Panc1 (cell line): Measurements from ENCODE around the gene TMEM161B. TPM values are rescaled to one million over a fixed set of nuclear protein-coding genes. Genes with fewer than 3 reads are reported as not detected.

Experiments used
- ATAC-seq: fragments of 200-7000 bp; cut with Tn5 transposase; 2 replicates; pipeline ENCODE4 v1.9.1; 2020; ENCODE audit warnings: mild to moderate bottlenecking, moderate library complexity
- BruUV-seq: library from RNA; stranded (reverse); fragments of 400-500 nt; replicated peaks from 2 replicates; lab custom pipeline; 2021; lab: Mats Ljungman, UMichigan
- CTCF ChIA-PET: fragments of 300-600 bp; sonication (Branson Sonifier 250); formaldehyde crosslinking; loops from one replicate; lab custom pipeline; 2022; ENCODE audit warnings: antibody characterized with exemption; lab: Charles Lee
- POLR2A ChIA-PET: fragments of 300-600 bp; sonication (Branson Sonifier 250); formaldehyde crosslinking; loops from one replicate; lab custom pipeline; 2022; ENCODE audit warnings: antibody characterized with exemption; lab: Charles Lee
- DNase-seq: peaks from one replicate; pipeline ENCODE4 v3.0.0-alpha.2; 2010; ENCODE audit warnings: low read depth, low spot score
- H3K27ac ChIP-seq: 2 replicates; pipeline ENCODE4 v1.5.1; 2011; ENCODE audit warnings: mild to moderate bottlenecking, low read length, inconsistent platforms
- H3K27me3 ChIP-seq: fragments of 200-500 bp; sonication (Bioruptor generic); 2 replicates; pipeline ENCODE4 v1.6.0; 2014; ENCODE audit warnings: low read length, inconsistent platforms; ENCODE audit not compliant: control insufficient read depth, insufficient read depth
- H3K36me3 ChIP-seq: fragments of 200-500 bp; sonication (Bioruptor generic); 2 replicates; pipeline ENCODE4 v1.5.1; 2014; ENCODE audit warnings: inconsistent platforms, mild to moderate bottlenecking, low read length, moderate library complexity; ENCODE audit not compliant: control insufficient read depth, insufficient read depth
- H3K4me1 ChIP-seq: 2 replicates; pipeline ENCODE4 v1.5.1; 2011; ENCODE audit warnings: inconsistent platforms, mild to moderate bottlenecking, low read length, moderate library complexity; ENCODE audit not compliant: control insufficient read depth, insufficient read depth
- H3K4me3 ChIP-seq, 2 experiments: 2 replicates each; pipeline ENCODE4 v1.5.1; 2011 to 2012; ENCODE audit warnings: low read depth in 2 of 2, low read length in 2 of 2, mild to moderate bottlenecking in 2 of 2, inconsistent platforms in 1 of 2, moderate library complexity in 1 of 2
- H3K9me3 ChIP-seq: fragments of 200-500 bp; sonication (Bioruptor generic); 2 replicates; pipeline ENCODE4 v1.5.1; 2014; ENCODE audit warnings: low read depth, mild to moderate bottlenecking, inconsistent platforms, low read length, moderate library complexity; ENCODE audit not compliant: control insufficient read depth, insufficient read depth
- POLR2AphosphoS5 ChIP-seq: IDR thresholded peaks from 2 replicates; pipeline ENCODE4 v1.6.1; 2012; ENCODE audit warnings: mild to moderate bottlenecking, low read depth, low read length, moderate library complexity
- REST ChIP-seq, 2 experiments: IDR thresholded peaks; 2 replicates each; pipeline ENCODE4 v1.6.1; 2011 to 2012; ENCODE audit warnings: low read depth in 2 of 2, control low read depth in 1 of 2, low read length in 1 of 2, mild to moderate bottlenecking in 1 of 2, moderate library complexity in 1 of 2; ENCODE audit not compliant: insufficient read depth in 1 of 2
- SIN3A ChIP-seq: IDR thresholded peaks from 2 replicates; pipeline ENCODE4 v1.6.1; 2012; ENCODE audit warnings: low read depth, mild to moderate bottlenecking, low read length, moderate library complexity, borderline replicate concordance; ENCODE audit not compliant: insufficient read depth
- TCF7L2 ChIP-seq: IDR thresholded peaks from 2 replicates; pipeline ENCODE4 v1.6.1; 2011; ENCODE audit warnings: mild to moderate bottlenecking, low read depth, low read length, inconsistent platforms
- in situ Hi-C: cut with HindIII; loops from 2 replicates; pipeline ENCODE4 v1.10.0; 2016; ENCODE audit warnings: low sequenced_read_pairs, low pct_unique_long_range_greater_than_20kb
- intact Hi-C: fragments of 100-400 bp; cut with micrococcal nuclease; formaldehyde crosslinking; loops from one replicate; pipeline ENCODE4 v1.10.0; 2022; ENCODE audit not compliant: unreplicated experiment
- total RNA-seq: library from RNA; stranded (reverse); gene quantifications from one replicate; pipeline ENCODE4 v1.2.1, GENCODE V29; 2021; ENCODE audit not compliant: unreplicated experiment
- TF ChIP-seq, protein P1 (sequence below): fragments of 450-650 bp; IDR thresholded peaks from 2 replicates; pipeline ENCODE4 v1.5.1; 2017; ENCODE audit warnings: mild to moderate bottlenecking

TMEM161B gene
- total RNA-seq, 1 experiment from 2014 or later = 16.3 TPM

DNA sequence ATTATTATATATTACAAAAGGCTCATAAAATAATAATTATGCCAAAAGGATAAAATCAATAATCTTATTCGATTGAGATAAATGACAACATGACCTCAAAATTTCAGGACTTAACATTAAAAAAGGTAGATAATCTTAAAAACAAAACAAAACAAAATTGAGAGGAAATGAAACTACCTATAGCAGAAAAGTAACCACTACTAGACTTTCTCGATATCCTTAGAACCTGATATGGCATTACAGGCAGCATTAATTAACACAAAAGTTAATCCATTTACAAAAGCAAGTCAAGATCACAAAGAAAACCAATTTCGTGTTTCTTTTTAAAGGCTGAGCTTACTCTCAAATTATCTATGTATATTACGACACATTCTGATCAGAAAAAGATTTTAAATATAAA lies 29.9 kb downstream of the TMEM161B start:
- in situ Hi-C loops (no loop called here), intact Hi-C loops (no loop called here)
- H3K36me3 ChIP-seq = no peaks in the 10 kb centered on the region
- no peaks in the 10 kb centered on the region for H3K4me1 ChIP-seq
- ChIA-PET CTCF (no interaction called here), POLR2A (no interaction called here)
- H3K9me3 ChIP-seq = no peaks in the 10 kb centered on the region
- H3K27ac ChIP-seq = no peak overlapping the region
- BruUV-seq = no TSS peak
- ATAC-seq = no peak
- H3K4me3 ChIP-seq = no peak overlapping the region
- no peak for TF ChIP-seq POLR2AphosphoS5
- TF ChIP-seq SIN3A = no peak
- TF ChIP-seq, protein P1, sequence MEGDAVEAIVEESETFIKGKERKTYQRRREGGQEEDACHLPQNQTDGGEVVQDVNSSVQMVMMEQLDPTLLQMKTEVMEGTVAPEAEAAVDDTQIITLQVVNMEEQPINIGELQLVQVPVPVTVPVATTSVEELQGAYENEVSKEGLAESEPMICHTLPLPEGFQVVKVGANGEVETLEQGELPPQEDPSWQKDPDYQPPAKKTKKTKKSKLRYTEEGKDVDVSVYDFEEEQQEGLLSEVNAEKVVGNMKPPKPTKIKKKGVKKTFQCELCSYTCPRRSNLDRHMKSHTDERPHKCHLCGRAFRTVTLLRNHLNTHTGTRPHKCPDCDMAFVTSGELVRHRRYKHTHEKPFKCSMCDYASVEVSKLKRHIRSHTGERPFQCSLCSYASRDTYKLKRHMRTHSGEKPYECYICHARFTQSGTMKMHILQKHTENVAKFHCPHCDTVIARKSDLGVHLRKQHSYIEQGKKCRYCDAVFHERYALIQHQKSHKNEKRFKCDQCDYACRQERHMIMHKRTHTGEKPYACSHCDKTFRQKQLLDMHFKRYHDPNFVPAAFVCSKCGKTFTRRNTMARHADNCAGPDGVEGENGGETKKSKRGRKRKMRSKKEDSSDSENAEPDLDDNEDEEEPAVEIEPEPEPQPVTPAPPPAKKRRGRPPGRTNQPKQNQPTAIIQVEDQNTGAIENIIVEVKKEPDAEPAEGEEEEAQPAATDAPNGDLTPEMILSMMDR = no peak
- TF ChIP-seq TCF7L2 = no peak
- no peak for TF ChIP-seq REST (IDR thresholded peaks at IDR 0.05; ENCODE audit: insufficient read depth in 1 of 2, low read depth in 2 of 2, low read length in 1 of 2)
- no peak for DNase-seq
- no peaks in the 10 kb centered on the region for H3K27me3 ChIP-seq

DNA sequence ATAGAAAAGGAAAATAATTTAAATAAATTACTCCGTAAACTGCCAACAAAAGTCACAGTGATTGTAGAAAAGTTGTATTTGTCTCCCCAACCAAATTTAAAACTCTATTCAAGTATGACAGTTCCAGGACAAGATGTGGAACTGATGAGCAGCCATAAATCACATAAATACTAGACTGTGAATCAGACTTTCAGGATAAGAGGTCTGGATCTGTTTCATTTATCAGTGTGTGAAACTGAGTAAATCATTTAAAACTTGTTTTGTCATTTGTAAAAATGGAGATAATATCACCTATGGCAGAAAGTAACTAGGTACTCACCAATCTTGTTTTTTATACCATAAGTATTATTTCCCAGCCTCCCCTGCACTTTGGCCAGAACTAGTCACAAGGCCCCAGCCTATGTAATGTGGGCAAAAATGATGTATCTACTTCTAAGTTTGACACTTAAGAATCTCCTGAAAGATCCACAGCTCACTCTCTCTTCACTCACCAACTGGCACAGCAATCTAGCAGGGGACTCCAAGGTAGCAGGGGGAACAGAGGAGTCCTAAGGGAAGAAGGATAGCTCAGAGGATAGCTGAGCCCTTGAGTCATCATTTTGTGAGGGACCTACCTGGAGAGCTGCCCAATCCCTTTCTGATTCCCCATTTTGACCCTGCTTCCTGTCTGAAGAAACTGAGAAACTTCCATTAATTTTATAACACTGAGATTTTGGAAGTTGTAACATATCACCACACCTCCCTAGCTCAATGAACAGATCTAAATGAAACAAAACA lies 31.6 kb downstream of the TMEM161B start:
- POLR2A ChIA-PET = no interaction called here
- CTCF ChIA-PET = no interaction called here
- in situ Hi-C loops = no loop called here
- no peak for ATAC-seq
- TF ChIP-seq REST (IDR thresholded peaks at IDR 0.05; ENCODE audit: insufficient read depth in 1 of 2, low read depth in 2 of 2, low read length in 1 of 2) = no peak
- TF ChIP-seq POLR2AphosphoS5 = no peak
- TF ChIP-seq SIN3A = no peak
- TF ChIP-seq, protein P1 = no peak
- no peak for TF ChIP-seq TCF7L2
- no peak for DNase-seq
- no peaks in the 10 kb centered on the region for H3K36me3 ChIP-seq
- H3K4me1 ChIP-seq = no peaks in the 10 kb centered on the region
- no peak overlapping the region for H3K4me3 ChIP-seq
- intact Hi-C loops = no loop called here
- no peaks in the 10 kb centered on the region for H3K9me3 ChIP-seq
- BruUV-seq = no TSS peak
- no peak overlapping the region for H3K27ac ChIP-seq
- no peaks in the 10 kb centered on the region for H3K27me3 ChIP-seq
